Body of pancreas (tissue), 4 donors: Measurements from ENCODE around the gene TTC28.

Source experiments
- POLR2A ChIP-seq, 3 donors: fragments of 450-650 bp; IDR thresholded peaks; one replicate each; pipeline ENCODE4 v1.6.1; 2016; ENCODE audit warnings: antibody characterized with exemption in 3 of 3, mild to moderate bottlenecking in 2 of 3
- TF ChIP-seq, protein P1 (sequence below), 7 experiments: fragments of 450-650 bp in 4 of 7; fragments of 200-600 bp in 3 of 7; sonication (generic) in 3 of 7; IDR thresholded peaks; one replicate each; pipeline ENCODE4 v1.5.1; 2016 to 2019; ENCODE audit warnings: antibody characterized with exemption in 7 of 7

DNA sequence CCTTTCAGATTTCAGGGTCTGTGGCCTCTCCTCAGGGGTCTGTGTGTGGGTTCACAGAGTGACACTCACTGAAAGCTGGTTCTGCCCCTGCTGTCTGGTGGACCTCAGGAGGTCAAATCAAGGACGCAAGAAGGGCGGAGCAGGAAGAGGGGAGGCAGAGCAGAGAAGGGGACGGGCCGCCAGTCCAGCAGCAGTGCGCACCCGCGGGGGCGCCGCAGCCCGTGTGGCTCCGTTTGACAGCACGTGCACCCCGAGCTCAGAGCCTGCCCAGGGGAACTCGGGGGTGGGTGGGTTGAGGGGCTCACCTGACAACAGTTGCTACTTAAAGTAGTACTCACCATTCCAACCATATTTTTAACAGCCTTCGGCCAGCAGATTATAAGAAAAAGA lies 689.2 kb downstream of the TTC28 start:
- TF ChIP-seq, protein P1, sequence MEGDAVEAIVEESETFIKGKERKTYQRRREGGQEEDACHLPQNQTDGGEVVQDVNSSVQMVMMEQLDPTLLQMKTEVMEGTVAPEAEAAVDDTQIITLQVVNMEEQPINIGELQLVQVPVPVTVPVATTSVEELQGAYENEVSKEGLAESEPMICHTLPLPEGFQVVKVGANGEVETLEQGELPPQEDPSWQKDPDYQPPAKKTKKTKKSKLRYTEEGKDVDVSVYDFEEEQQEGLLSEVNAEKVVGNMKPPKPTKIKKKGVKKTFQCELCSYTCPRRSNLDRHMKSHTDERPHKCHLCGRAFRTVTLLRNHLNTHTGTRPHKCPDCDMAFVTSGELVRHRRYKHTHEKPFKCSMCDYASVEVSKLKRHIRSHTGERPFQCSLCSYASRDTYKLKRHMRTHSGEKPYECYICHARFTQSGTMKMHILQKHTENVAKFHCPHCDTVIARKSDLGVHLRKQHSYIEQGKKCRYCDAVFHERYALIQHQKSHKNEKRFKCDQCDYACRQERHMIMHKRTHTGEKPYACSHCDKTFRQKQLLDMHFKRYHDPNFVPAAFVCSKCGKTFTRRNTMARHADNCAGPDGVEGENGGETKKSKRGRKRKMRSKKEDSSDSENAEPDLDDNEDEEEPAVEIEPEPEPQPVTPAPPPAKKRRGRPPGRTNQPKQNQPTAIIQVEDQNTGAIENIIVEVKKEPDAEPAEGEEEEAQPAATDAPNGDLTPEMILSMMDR (IDR thresholded peaks at IDR 0.05) = no peak
- no peak for TF ChIP-seq POLR2A (IDR thresholded peaks at IDR 0.05)
